OCI-LY1 (cell line): Measurements from ENCODE around the gene C12orf56.

ENCODE experiments used
- H2AFZ ChIP-seq: fragments of 200-600 bp; sonication (generic), shearing (Covaris generic); 2 replicates; pipeline ENCODE4 v1.6.0; 2014; ENCODE audit warnings: antibody characterized with exemption, mild to moderate bottlenecking, low read length
- H3F3A ChIP-seq: fragments of 200-600 bp; sonication (generic), shearing (Covaris generic); 2 replicates; pipeline ENCODE4 v1.6.0; 2014; ENCODE audit warnings: mild to moderate bottlenecking, antibody characterized with exemption, low read length, moderate library complexity; ENCODE audit not compliant: insufficient read depth
- H3K27ac ChIP-seq: fragments of 200-600 bp; sonication (generic); 2 replicates; pipeline ENCODE4 v1.5.1; 2014; ENCODE audit warnings: low read length, mixed run types, mild to moderate bottlenecking, low read depth; ENCODE audit not compliant: poor library complexity, severe bottlenecking
- H3K27me3 ChIP-seq: fragments of 200-600 bp; sonication (generic); 2 replicates; pipeline ENCODE4 v1.6.0; 2014; ENCODE audit warnings: antibody characterized with exemption, mild to moderate bottlenecking, low read length, moderate library complexity; ENCODE audit not compliant: insufficient read depth
- H3K36me3 ChIP-seq: fragments of 200-600 bp; sonication (generic); 2 replicates; pipeline ENCODE4 v1.6.1; 2014; ENCODE audit warnings: mild to moderate bottlenecking, antibody characterized with exemption, low read length, moderate library complexity, mixed read lengths; ENCODE audit not compliant: insufficient read depth
- H3K4me1 ChIP-seq: fragments of 200-600 bp; sonication (generic); 2 replicates; pipeline ENCODE4 v1.5.1; 2014; ENCODE audit warnings: mild to moderate bottlenecking, low read length, moderate library complexity; ENCODE audit not compliant: insufficient read depth, severe bottlenecking
- H3K4me2 ChIP-seq: fragments of 200-600 bp; sonication (generic), shearing (Covaris generic); 2 replicates; pipeline ENCODE4 v1.6.1; 2014; ENCODE audit warnings: low read length
- H3K4me3 ChIP-seq: fragments of 200-600 bp; sonication (generic); 2 replicates; pipeline ENCODE4 v1.5.1; 2014; ENCODE audit warnings: low read length, low read depth, mild to moderate bottlenecking, mixed read lengths; ENCODE audit not compliant: poor library complexity, severe bottlenecking
- H3K79me2 ChIP-seq: fragments of 200-600 bp; shearing (Covaris generic); 2 replicates; pipeline ENCODE4 v1.6.1; 2016; ENCODE audit warnings: mixed run types, low read length, mixed read lengths; ENCODE audit not compliant: insufficient read depth
- H3K9ac ChIP-seq: fragments of 200-600 bp; sonication (generic), shearing (Covaris generic); 2 replicates; pipeline ENCODE4 v1.6.1; 2014; ENCODE audit warnings: mild to moderate bottlenecking, low read length, mixed read lengths
- H3K9me2 ChIP-seq: fragments of 200-600 bp; sonication (generic), shearing (Covaris generic); 2 replicates; pipeline ENCODE4 v1.6.1; 2014; ENCODE audit warnings: low read depth, mild to moderate bottlenecking, low read length, mixed read lengths
- H3K9me3 ChIP-seq: fragments of 200-600 bp; shearing (Covaris generic); 2 replicates; pipeline ENCODE4 v1.6.1; 2014; ENCODE audit warnings: low read length, mixed read lengths
- H4K20me1 ChIP-seq: fragments of 200-600 bp; sonication (generic), shearing (Covaris generic); 2 replicates; pipeline ENCODE4 v1.6.0; 2016; ENCODE audit warnings: mild to moderate bottlenecking, low read length; ENCODE audit not compliant: insufficient read depth
- EZH2 ChIP-seq: fragments of 200-600 bp; sonication (generic), shearing (Covaris generic); IDR thresholded peaks from 2 replicates; pipeline ENCODE4 v1.8.0; 2017; ENCODE audit warnings: borderline replicate concordance, mixed run types, mild to moderate bottlenecking, antibody characterized with exemption, low read length, moderate library complexity, mixed read lengths
- TF ChIP-seq, protein P1 (sequence below): fragments of 200-600 bp; sonication (generic), shearing (Covaris generic); IDR thresholded peaks from 2 replicates; pipeline ENCODE4 v1.5.1; 2017; ENCODE audit warnings: mild to moderate bottlenecking, antibody characterized with exemption, low read length, moderate library complexity, mixed read lengths

C12orf56 gene

DNA sequence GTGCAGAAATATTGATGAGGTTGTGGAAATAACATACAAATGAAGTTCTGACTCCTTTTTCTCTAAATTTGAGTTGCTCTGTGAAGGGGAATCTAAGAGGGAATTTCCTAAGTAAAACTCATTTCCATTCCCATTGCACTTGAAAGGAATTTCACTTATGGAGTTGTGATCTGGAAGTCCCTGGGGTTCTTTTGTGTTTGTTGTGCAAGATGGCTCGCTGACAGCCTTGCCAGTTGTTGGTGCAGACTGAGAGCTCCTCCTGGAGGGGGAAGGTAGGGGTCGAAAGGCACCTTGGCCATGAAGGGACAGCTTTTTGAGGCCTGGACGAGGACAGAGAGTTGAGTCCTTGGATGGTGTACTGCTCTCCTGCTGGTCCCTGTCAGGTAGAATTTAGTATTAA is 72.0 kb downstream of the C12orf56 start:
- Histone ChIP-seq H3F3A (no peaks in the 10 kb centered on the region), H2AFZ (no peak overlapping the region), H3K4me2 (no peak overlapping the region), H3K27ac (no peak overlapping the region), H3K9ac (no peak overlapping the region), H3K9me3 (no peaks in the 10 kb centered on the region), H3K79me2 (no peaks in the 10 kb centered on the region), H3K9me2 (no peaks in the 10 kb centered on the region), H3K4me1 (no peaks in the 10 kb centered on the region), H4K20me1 (no peaks in the 10 kb centered on the region), H3K36me3 (no peaks in the 10 kb centered on the region), H3K4me3 (no peak overlapping the region), H3K27me3 (no peaks in the 10 kb centered on the region)
- no peak for TF ChIP-seq EZH2
- TF ChIP-seq, protein P1, sequence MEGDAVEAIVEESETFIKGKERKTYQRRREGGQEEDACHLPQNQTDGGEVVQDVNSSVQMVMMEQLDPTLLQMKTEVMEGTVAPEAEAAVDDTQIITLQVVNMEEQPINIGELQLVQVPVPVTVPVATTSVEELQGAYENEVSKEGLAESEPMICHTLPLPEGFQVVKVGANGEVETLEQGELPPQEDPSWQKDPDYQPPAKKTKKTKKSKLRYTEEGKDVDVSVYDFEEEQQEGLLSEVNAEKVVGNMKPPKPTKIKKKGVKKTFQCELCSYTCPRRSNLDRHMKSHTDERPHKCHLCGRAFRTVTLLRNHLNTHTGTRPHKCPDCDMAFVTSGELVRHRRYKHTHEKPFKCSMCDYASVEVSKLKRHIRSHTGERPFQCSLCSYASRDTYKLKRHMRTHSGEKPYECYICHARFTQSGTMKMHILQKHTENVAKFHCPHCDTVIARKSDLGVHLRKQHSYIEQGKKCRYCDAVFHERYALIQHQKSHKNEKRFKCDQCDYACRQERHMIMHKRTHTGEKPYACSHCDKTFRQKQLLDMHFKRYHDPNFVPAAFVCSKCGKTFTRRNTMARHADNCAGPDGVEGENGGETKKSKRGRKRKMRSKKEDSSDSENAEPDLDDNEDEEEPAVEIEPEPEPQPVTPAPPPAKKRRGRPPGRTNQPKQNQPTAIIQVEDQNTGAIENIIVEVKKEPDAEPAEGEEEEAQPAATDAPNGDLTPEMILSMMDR = no peak

DNA sequence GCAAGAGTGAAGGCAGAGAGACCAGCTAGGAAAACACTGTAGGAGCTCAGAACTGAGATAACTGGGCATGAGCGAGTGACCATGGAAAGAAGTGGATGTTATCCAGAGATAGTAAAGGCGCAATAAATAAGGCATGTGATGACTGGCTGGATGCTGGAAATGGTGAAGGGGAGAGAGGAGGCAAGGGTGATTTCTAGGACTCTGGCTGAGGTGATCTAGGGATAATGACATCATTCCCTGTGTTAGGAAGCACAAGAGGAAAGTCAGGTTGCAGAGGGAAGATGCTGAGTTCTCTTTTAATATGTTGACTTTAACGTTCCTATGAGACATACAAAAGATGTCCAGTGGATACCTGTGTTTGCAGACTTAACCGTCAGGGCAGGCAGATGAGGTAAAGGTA is 78.7 kb downstream of the C12orf56 start:
- Histone ChIP-seq H3K4me1 (no peaks in the 10 kb centered on the region), H3K36me3 (no peaks in the 10 kb centered on the region), H3K9me3 (no peaks in the 10 kb centered on the region), H3K79me2 (no peaks in the 10 kb centered on the region), H3F3A (no peaks in the 10 kb centered on the region), H3K9ac (no peak overlapping the region), H2AFZ (no peak overlapping the region), H3K27ac (no peak overlapping the region), H3K4me3 (no peak overlapping the region), H3K27me3 (no peaks in the 10 kb centered on the region), H4K20me1 (no peaks in the 10 kb centered on the region), H3K4me2 (no peak overlapping the region), H3K9me2 (no peaks in the 10 kb centered on the region)
- no peak for TF ChIP-seq EZH2
- TF ChIP-seq, protein P1 = no peak

DNA sequence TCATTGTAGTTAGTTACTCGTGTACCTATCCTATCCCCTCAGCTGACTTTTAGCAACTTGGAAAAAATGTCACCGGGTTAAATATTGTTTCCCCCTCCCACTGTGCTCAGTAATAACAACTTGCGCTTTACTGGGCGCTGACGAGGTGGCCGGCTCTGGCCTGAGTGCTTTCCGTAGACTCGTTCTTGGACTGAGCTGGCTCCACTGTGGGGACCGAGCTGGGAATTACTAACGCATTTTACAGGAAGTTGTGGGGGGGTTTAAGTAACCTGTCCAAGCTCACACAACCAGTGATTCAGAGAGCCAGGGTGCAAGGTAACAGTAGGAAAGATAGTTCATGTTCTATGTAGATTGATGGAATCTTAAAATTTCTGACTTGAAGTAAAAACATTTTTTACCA is 86.0 kb downstream of the C12orf56 start:
- Histone ChIP-seq H3K4me3 (no peak overlapping the region), H4K20me1 (no peaks in the 10 kb centered on the region), H3K36me3 (no peaks in the 10 kb centered on the region), H3K27ac (no peak overlapping the region), H3K4me2 (no peak overlapping the region), H3K9me2 (no peaks in the 10 kb centered on the region), H3K79me2 (no peaks in the 10 kb centered on the region), H3K4me1 (no peaks in the 10 kb centered on the region), H3F3A (no peaks in the 10 kb centered on the region), H3K9ac (no peak overlapping the region), H2AFZ (no peak overlapping the region), H3K9me3 (no peaks in the 10 kb centered on the region), H3K27me3 (no peaks in the 10 kb centered on the region)
- TF ChIP-seq EZH2 = no peak
- TF ChIP-seq, protein P1 = no peak
